GM12878 (cell line): ENCODE measurements around the gene CCDC71. TPM values are rescaled to one million over a fixed set of nuclear protein-coding genes. Genes with fewer than 3 reads are reported as not detected.

Experiments
- ATAC-seq: fragments of 200-7000 bp; cut with Tn5 transposase; 3 replicates; pipeline ENCODE4 v1.9.1; 2020; ENCODE audit warnings: mild to moderate bottlenecking, moderate library complexity
- BruUV-seq: library from RNA; stranded (reverse); fragments of 400-500 nt; replicated peaks from 2 replicates; lab custom pipeline; 2021; lab: Mats Ljungman, UMichigan
- CTCF ChIA-PET: fragments of 300-600 bp; sonication (Branson Sonifier 250); formaldehyde crosslinking; extraction: SDS; loops from one replicate; lab custom pipeline; 2021; ENCODE audit warnings: inconsistent platforms; lab: Yijun Ruan, JAX
- POLR2A ChIA-PET: fragments of 350-600 bp; formaldehyde crosslinking; extraction: SDS; loops from one replicate; lab custom pipeline; 2021; ENCODE audit warnings: inconsistent platforms; lab: Charles Lee
- RAD21 ChIA-PET: fragments of 300-600 bp; sonication (Branson Sonifier 250); formaldehyde crosslinking; loops from one replicate; lab custom pipeline; 2023; ENCODE audit warnings: antibody characterized with exemption; ENCODE audit not compliant: unreplicated experiment; lab: Charles Lee
- SMC1A ChIA-PET: fragments of 300-600 bp; sonication (Branson Sonifier 250); formaldehyde crosslinking; loops from one replicate; lab custom pipeline; 2023; ENCODE audit not compliant: unreplicated experiment, uncharacterized antibody; lab: Charles Lee
- DNase-seq: peaks from one replicate; pipeline ENCODE4 v3.0.0-alpha.2; 2011; ENCODE audit warnings: low read depth, low spot score
- FAIRE-seq: peaks from 3 replicates; lab custom pipeline; 2011; peaks lifted over from hg19 to GRCh38; lab: Jason Lieb, UNC
- H2AFZ ChIP-seq: 2 replicates; pipeline ENCODE4 v1.6.0; 2011; ENCODE audit warnings: low read depth, low read length, control low read depth; ENCODE audit not compliant: control insufficient read depth
- H3K27ac ChIP-seq: 2 replicates; pipeline ENCODE4 v1.5.1; 2011; ENCODE audit warnings: control low read depth; ENCODE audit not compliant: control insufficient read depth, insufficient read depth
- H3K27me3 ChIP-seq, 2 experiments: replicated peaks in 1 of 2; 2 replicates each; pipeline versions ENCODE4 v1.6.0 to v1.6.1; 2011; ENCODE audit warnings: low read length in 1 of 2; ENCODE audit not compliant: control insufficient read depth in 2 of 2, insufficient read depth in 2 of 2
- H3K36me3 ChIP-seq, 2 experiments: 2 replicates each; pipeline ENCODE4 v1.5.1; 2011; ENCODE audit warnings: low read length in 1 of 2; ENCODE audit not compliant: control insufficient read depth in 2 of 2, insufficient read depth in 2 of 2
- H3K4me1 ChIP-seq: 2 replicates; pipeline ENCODE4 v1.6.1; 2011; ENCODE audit warnings: mild to moderate bottlenecking, low read length, moderate library complexity, mixed read lengths; ENCODE audit not compliant: control insufficient read depth, insufficient read depth
- H3K4me2 ChIP-seq: 2 replicates; pipeline ENCODE4 v1.6.0; 2011; ENCODE audit warnings: control low read depth; ENCODE audit not compliant: control insufficient read depth, insufficient read depth
- H3K4me3 ChIP-seq: fragments of 200-600 bp; sonication (generic); 2 replicates; pipeline ENCODE4 v1.5.1; 2016
- H3K79me2 ChIP-seq: 2 replicates; pipeline ENCODE4 v1.6.0; 2011; ENCODE audit warnings: low read length; ENCODE audit not compliant: control insufficient read depth, insufficient read depth
- H3K9ac ChIP-seq: 2 replicates; pipeline ENCODE4 v1.8.0; 2011; ENCODE audit warnings: low read length, control low read depth, mixed read lengths; ENCODE audit not compliant: control insufficient read depth, insufficient read depth
- H3K9me3 ChIP-seq: replicated peaks from 3 replicates; pipeline ENCODE4 v1.5.1; 2011; ENCODE audit warnings: mild to moderate bottlenecking, low read length; ENCODE audit not compliant: control insufficient read depth, insufficient read depth
- H4K20me1 ChIP-seq: 2 replicates; pipeline ENCODE4 v1.6.0; 2011; ENCODE audit not compliant: control insufficient read depth, insufficient read depth
- ASH2L ChIP-seq: fragments of 300-600, 200-600 bp; sonication (generic); IDR thresholded peaks from 2 replicates; pipeline ENCODE4 v1.6.1; 2017; ENCODE audit warnings: low read depth, mild to moderate bottlenecking, borderline replicate concordance
- BACH1 ChIP-seq: fragments of 450-650 bp; IDR thresholded peaks from 2 replicates; pipeline ENCODE4 v1.6.1; 2017; ENCODE audit warnings: mild to moderate bottlenecking, borderline replicate concordance
- HDAC6 ChIP-seq: fragments of 200-600 bp; sonication (generic); IDR thresholded peaks from one replicate; pipeline ENCODE4 v1.8.0; 2017; ENCODE audit warnings: antibody characterized with exemption; ENCODE audit not compliant: unreplicated experiment
- PAX5 ChIP-seq: IDR thresholded peaks from 2 replicates; pipeline ENCODE4 v1.6.1; 2011; ENCODE audit warnings: low read depth, low read length, borderline replicate concordance
- PAX8 ChIP-seq: fragments of 450-650 bp; IDR thresholded peaks from 2 replicates; pipeline ENCODE4 v1.6.1; 2017; ENCODE audit warnings: mild to moderate bottlenecking, moderate library complexity
- RFX5 ChIP-seq: IDR thresholded peaks from 2 replicates; pipeline ENCODE4 v1.6.1; 2011; ENCODE audit warnings: low read depth, low read length, improper control_type of control experiment
- SIN3A ChIP-seq: IDR thresholded peaks from 2 replicates; pipeline ENCODE4 v1.6.1; 2012; ENCODE audit warnings: low read depth, low read length, improper control_type of control experiment
- SMARCA5 ChIP-seq: fragments of 450-650 bp; IDR thresholded peaks from 2 replicates; pipeline ENCODE4 v1.6.1; 2017; ENCODE audit warnings: mild to moderate bottlenecking
- SP1 ChIP-seq: IDR thresholded peaks from one replicate; pipeline ENCODE4 v1.6.1; 2011; ENCODE audit warnings: low read depth, low read length
- SREBF1 ChIP-seq: IDR thresholded peaks from 2 replicates; pipeline ENCODE4 v1.6.1; 2012; ENCODE audit warnings: mild to moderate bottlenecking, low read length
- TBL1XR1 ChIP-seq: IDR thresholded peaks from 2 replicates; pipeline ENCODE4 v1.6.1; 2012; ENCODE audit warnings: low read depth, low read length, improper control_type of control experiment
- ZBED1 ChIP-seq: IDR thresholded peaks from 2 replicates; pipeline ENCODE4 v1.6.1; 2016; ENCODE audit warnings: borderline replicate concordance
- ZNF274 ChIP-seq: IDR thresholded peaks from one replicate; pipeline ENCODE4 v1.8.0; 2011; ENCODE audit not compliant: insufficient read length, insufficient read depth
- ZNF622 ChIP-seq: fragments of 450-650 bp; IDR thresholded peaks from 2 replicates; pipeline ENCODE4 v1.6.1; 2017; ENCODE audit warnings: mild to moderate bottlenecking, inconsistent platforms
- WGBS: methylation state at CpG from one replicate; pipeline ENCODE4 v1.1.6; 2016; ENCODE audit warnings: low lambda C conversion rate; ENCODE audit not compliant: insufficient replicate concordance, insufficient coverage; ENCODE audit errors: missing lambda C conversion rate; 5-methylcytosine and 5-hydroxymethylcytosine counted together
- in situ Hi-C: fragments of 300-500 bp; cut with MboI; formaldehyde crosslinking; loops from 9 replicates; pipeline ENCODE4 v1.14.3; 2018; ENCODE audit warnings: mixed read lengths
- intact Hi-C: fragments of 100-400 bp; cut with micrococcal nuclease; formaldehyde crosslinking; loops from one replicate; pipeline ENCODE4 v1.14.2; 2022; ENCODE audit not compliant: unreplicated experiment
- polyA plus RNA-seq, 11 experiments: library from polyadenylated mRNA; depleted of rRNA in 4 of 11; unstranded in 6 of 11; stranded (reverse) in 5 of 11; fragments of >200 nt; fragmentation: Nextera tagmentation in 4 of 11; fragmentation: Illumina TruSeq in 1 of 11; extraction: Ambion mirVana in 4 of 11; extraction: Trizol in 1 of 11; gene quantifications; 1 replicate in 1 of 11; 2 replicates in 10 of 11; pipeline versions ENCODE4 v1.2.1 to v1.2.3, GENCODE V29; 2011 to 2016; ENCODE audit warnings: inconsistent platforms in 2 of 11, missing spikeins in 2 of 11, low read depth in 1 of 11
- total RNA-seq, 4 experiments: library from RNA; depleted of rRNA in 3 of 4; stranded (reverse); fragments of >200 nt in 3 of 4; fragmentation: Illumina TruSeq in 1 of 4; extraction: Trizol in 1 of 4; gene quantifications; 2 replicates each; pipeline versions ENCODE4 v1.2.1 to v1.2.3, GENCODE V29; 2013 to 2021
- TF ChIP-seq, protein P1 (sequence below): fragments of 450-650 bp; IDR thresholded peaks from 2 replicates; pipeline ENCODE4 v1.6.1; 2017; ENCODE audit warnings: mild to moderate bottlenecking, low read depth, inconsistent platforms; ENCODE audit not compliant: poor library complexity, severe bottlenecking
- TF ChIP-seq, protein P2 (sequence below): fragments of 150-350 bp; IDR thresholded peaks from 2 replicates; pipeline ENCODE4 v1.6.1; 2016; ENCODE audit warnings: low read depth, low read length

CCDC71 gene
- total and polyA plus RNA-seq, 10 of the 15 experiments (the other 5 are each of a cell fraction or from before 2014, with no cell fraction given): 0.20 to 38.0 (median 16.1) TPM

GRCh38 chr3:49174397-49174985, 8.4 kb upstream of the CCDC71 start:
- intact Hi-C loops (no loop called here), in situ Hi-C loops (no loop called here)
- no peak for FAIRE-seq
- Histone ChIP-seq H3K27ac (no peak overlapping the region), H2AFZ (no peak overlapping the region), H3K9ac (no peak overlapping the region), H4K20me1 (no peaks in the 10 kb centered on the region), H3K9me3 (no peaks in the 10 kb centered on the region), H3K36me3 (no peaks in the 10 kb centered on the region), H3K79me2 (no peaks in the 10 kb centered on the region), H3K4me3 (no peak overlapping the region), H3K4me2 (no peak overlapping the region), H3K27me3 (no peaks in the 10 kb centered on the region), H3K4me1 (no peaks in the 10 kb centered on the region)
- RAD21 ChIA-PET: interaction anchor here (1.2 kb wide), 1 partner anchor 187 kb away, joined by 4 read pairs; no protein-coding TSS in a partner anchor
- CTCF ChIA-PET: interaction anchor here (1.0 kb wide), 1 partner anchor 9 kb away, joined by 3 read pairs; no protein-coding TSS in a partner anchor
- ATAC-seq: no peak
- TF ChIP-seq ZNF622 (no peak), PAX5 (no peak), BACH1 (no peak), HDAC6 (no peak), SREBF1 (no peak), SIN3A (no peak), ZBED1 (no peak), ASH2L (no peak), TBL1XR1 (no peak), SMARCA5 (no peak), ZNF274 (no peak), SP1 (no peak), RFX5 (no peak), PAX8 (no peak)
- TF ChIP-seq, protein P1, sequence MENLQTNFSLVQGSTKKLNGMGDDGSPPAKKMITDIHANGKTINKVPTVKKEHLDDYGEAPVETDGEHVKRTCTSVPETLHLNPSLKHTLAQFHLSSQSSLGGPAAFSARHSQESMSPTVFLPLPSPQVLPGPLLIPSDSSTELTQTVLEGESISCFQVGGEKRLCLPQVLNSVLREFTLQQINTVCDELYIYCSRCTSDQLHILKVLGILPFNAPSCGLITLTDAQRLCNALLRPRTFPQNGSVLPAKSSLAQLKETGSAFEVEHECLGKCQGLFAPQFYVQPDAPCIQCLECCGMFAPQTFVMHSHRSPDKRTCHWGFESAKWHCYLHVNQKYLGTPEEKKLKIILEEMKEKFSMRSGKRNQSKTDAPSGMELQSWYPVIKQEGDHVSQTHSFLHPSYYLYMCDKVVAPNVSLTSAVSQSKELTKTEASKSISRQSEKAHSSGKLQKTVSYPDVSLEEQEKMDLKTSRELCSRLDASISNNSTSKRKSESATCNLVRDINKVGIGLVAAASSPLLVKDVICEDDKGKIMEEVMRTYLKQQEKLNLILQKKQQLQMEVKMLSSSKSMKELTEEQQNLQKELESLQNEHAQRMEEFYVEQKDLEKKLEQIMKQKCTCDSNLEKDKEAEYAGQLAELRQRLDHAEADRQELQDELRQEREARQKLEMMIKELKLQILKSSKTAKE: no peak
- TF ChIP-seq, protein P2, sequence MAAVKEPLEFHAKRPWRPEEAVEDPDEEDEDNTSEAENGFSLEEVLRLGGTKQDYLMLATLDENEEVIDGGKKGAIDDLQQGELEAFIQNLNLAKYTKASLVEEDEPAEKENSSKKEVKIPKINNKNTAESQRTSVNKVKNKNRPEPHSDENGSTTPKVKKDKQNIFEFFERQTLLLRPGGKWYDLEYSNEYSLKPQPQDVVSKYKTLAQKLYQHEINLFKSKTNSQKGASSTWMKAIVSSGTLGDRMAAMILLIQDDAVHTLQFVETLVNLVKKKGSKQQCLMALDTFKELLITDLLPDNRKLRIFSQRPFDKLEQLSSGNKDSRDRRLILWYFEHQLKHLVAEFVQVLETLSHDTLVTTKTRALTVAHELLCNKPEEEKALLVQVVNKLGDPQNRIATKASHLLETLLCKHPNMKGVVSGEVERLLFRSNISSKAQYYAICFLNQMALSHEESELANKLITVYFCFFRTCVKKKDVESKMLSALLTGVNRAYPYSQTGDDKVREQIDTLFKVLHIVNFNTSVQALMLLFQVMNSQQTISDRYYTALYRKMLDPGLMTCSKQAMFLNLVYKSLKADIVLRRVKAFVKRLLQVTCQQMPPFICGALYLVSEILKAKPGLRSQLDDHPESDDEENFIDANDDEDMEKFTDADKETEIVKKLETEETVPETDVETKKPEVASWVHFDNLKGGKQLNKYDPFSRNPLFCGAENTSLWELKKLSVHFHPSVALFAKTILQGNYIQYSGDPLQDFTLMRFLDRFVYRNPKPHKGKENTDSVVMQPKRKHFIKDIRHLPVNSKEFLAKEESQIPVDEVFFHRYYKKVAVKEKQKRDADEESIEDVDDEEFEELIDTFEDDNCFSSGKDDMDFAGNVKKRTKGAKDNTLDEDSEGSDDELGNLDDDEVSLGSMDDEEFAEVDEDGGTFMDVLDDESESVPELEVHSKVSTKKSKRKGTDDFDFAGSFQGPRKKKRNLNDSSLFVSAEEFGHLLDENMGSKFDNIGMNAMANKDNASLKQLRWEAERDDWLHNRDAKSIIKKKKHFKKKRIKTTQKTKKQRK: no peak
- BruUV-seq: no TSS peak
- 81% methylated on average over 9 of the region's 9 CpGs for WGBS
- no peak for DNase-seq
- POLR2A ChIA-PET: no interaction called here
- SMC1A ChIA-PET: no interaction called here
